Retinal pigment epithelial cell (primary cell): ENCODE measurements around the gene NMNAT2.

ENCODE experiments used
- DNase-seq: peaks from one replicate; pipeline ENCODE4 v3.0.0-alpha.2; 2010; ENCODE audit warnings: low read depth
- H3K4me3 ChIP-seq: 2 replicates; pipeline ENCODE4 v1.5.1; 2011; ENCODE audit warnings: mild to moderate bottlenecking, low read length, control low read depth, moderate library complexity
- CTCF ChIP-seq: conservative IDR thresholded peaks from 2 replicates; pipeline ENCODE4 v1.5.1; 2011; ENCODE audit warnings: low read depth, low read length, control low read depth, inconsistent platforms

NMNAT2 gene

GRCh38 chr1:183368213-183369108 lies 49.7 kb downstream of the NMNAT2 start:
- TF ChIP-seq CTCF, result no peak
- no peak overlapping the region for H3K4me3 ChIP-seq
- no peak for DNase-seq

- DNase-seq, result no peak
- no peak overlapping the region for H3K4me3 ChIP-seq
- no peak for TF ChIP-seq CTCF
Observed at GRCh38 chr1:183366116-183366515, 52.1 kb downstream of the NMNAT2 start.

DNA sequence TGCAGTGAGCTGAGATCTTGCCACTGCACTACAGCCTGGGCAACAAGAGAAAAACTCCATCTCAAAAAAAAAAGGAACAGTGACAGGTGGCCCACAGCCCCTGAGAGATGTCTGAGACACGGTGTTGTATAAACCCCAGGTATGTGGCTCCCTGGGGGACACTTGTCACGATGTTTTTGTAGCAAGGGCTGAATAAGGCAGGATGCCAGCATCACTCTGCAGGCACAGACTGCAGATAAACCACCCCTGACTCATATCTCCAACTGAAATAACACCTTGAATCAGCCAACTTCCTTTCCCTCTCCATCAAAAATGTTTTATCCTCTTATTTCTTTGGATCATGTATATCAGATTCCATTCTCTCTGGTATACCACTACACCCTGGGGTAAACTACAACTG lies 52.5 kb downstream of the NMNAT2 start:
- no peak for TF ChIP-seq CTCF
- no peak overlapping the region for H3K4me3 ChIP-seq
- no peak for DNase-seq

DNA sequence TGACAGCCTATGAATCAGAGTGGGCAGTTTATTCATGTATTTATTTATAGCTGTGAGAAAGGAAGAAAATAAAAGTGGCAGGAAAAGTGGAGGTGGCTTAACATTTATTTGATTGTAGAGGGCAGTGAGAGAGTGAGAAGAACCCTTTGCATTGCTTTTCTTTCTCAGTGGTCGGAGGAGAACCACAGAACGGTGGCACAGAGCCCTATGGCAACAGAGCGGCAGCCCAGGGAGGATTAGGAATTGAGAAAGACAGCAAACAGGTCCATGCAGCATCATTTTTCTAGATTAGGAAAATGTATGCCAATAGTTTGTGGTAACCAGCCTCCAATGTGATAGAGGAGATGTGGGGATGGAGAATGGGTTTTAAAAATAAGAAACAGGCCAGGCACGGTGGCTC lies 53.1 kb downstream of the NMNAT2 start:
- TF ChIP-seq CTCF, result no peak
- no peak for DNase-seq

GRCh38 chr1:183363972-183364371 lies 54.2 kb downstream of the NMNAT2 start:
- no peak for DNase-seq
- H3K4me3 ChIP-seq, result no peak overlapping the region
- no peak for TF ChIP-seq CTCF

More for the DNA sequence above, 53.1 kb downstream of the NMNAT2 start:
- H3K4me3 ChIP-seq, result no peak overlapping the region

DNA sequence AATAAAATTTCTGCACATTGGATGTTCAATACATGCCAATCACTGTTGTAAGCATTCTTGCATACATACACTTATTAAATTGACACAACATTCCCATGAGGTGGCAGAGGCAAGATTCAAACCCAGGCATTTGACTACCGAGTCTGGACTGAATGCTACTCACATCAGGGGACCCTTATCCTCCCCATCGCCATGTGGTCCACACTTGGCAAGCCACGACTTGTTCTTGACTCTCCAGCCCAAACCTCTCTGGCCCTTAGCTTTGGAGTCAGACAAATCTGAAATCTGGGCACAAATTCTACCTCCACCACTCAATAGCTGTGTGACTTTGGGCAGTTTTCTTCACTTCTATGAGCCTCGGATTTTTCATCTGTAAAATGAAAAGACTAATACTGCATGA lies 57.1 kb downstream of the NMNAT2 start:
- no peak overlapping the region for H3K4me3 ChIP-seq
- no peak for TF ChIP-seq CTCF
- DNase-seq, result no peak

DNA sequence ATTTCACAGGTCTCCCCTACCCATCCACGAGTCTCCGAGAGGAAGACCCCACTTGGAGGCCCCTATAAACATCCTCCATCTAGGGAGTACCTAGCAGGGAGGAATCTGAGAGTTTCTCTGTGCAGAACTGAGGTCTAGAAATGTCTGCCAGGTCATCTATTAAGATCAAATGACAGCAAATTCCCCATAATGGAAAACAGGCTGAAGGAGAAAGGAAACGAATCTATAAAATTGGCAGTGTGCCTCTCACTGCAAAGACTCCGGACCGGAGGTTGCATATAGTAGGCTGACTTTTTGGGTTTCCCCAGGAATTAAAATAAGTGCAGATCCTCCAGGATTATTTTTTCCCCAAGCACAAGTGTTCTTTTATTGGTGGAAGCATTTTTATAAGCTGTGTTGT lies 57.7 kb downstream of the NMNAT2 start:
- no peak for TF ChIP-seq CTCF
- H3K4me3 ChIP-seq, result no peak overlapping the region
- DNase-seq, result no peak
